Iris pigment epithelial cell (primary cell): ENCODE results near the gene SH3BP1.

Experiments
- DNase-seq: peaks from one replicate; pipeline ENCODE4 v3.0.0-alpha.2; 2011; ENCODE audit warnings: low read depth

The SH3BP1 gene

DNA sequence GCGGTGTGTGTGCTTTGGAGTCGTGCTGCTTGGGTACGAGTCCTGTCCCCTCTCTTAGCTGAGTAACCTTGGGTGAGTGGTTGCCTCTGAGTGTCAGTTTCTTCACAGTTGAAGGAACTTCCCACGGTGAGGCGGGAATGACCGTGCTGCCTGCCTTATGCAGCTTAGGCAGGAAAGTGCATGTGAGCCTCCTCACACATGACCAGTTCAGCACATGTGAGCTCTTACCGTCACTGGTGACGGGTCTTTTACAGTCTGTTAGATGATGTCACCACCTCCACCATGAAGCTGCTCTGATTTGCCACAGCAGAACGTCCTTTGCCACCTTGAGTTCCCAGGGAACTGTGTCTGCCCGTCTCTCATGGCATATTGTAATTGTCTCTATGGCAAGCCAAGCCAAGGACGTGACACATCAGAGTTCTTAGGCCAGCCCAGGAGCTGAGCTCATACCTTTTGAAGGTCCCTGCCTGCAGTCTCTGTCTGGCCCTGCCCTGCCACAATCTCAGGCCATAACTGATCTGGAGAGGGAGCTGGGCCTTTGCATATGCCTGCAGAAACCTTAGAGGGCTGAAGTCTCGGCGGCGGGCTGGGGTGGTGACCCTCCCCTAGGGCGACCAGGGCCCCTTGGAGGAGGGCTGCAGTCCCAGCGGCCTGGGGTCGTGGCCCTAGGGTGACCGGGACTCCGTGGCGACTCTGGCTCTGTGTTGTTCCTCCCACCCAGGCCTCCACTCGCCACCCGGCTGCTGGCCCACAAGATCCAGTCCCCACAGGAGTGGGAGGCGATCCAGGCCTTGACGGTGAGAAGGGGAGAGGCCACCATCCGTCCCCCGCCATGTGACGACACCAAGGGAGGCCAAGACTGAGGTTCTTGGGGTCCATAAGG, 23.0 kb upstream of the SH3BP1 start:
- no peak for DNase-seq

DNA sequence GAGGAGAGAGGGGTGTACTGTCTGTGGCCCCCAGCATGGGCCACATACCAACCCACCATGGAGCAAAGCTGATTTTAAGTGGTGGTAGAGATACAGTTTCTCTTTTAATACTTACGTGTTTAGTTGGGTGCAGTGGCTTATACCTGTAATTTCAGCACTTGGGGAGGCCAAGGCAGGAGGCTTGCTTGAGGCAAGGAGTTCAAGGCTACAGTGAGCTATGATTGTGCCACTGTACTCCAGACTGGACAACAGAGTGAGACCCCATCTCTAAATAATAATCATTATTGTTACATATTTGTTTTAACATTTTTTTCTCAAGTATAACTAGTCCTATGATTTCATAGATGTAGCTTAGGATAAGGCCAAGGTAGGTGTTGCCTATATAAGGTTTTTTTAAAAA, 22.0 kb upstream of the SH3BP1 start:
- DNase-seq = no peak

- no peak for DNase-seq
Observed at GRCh38 chr22:37618072-37618656, 21.3 kb upstream of the SH3BP1 start.

- no peak for DNase-seq
Observed at GRCh38 chr22:37618674-37619073, 20.8 kb upstream of the SH3BP1 start.

- no peak for DNase-seq
Observed at GRCh38 chr22:37619991-37620390, 19.5 kb upstream of the SH3BP1 start.

DNA sequence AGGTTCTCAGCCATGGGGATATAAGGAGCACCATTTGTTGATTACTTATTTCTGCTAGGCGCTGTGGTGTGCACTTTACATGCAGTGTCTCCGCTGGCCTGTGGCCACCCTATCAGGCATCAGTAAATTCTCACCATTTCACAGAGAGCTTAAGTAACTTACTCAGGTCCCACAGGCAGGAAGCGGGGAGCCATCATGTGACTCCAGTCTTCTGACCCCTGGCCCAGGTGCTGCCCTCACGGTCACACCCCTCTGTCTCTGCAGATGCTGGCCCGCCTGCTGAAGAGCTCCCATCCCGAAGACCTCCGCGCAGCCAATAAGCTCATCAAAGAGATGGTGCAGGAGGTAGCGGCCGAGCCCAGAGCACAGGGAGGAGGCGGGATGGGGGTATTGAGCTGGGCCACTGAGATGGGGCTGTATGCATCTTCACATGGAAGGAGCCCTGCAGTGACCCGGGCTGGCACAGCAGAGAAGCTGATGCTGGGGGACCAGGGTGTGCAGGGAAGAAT, 18.1 kb upstream of the SH3BP1 start:
- DNase-seq = no peak

- DNase-seq = no peak
Observed at GRCh38 chr22:37623075-37624016, 16.1 kb upstream of the SH3BP1 start.

DNA sequence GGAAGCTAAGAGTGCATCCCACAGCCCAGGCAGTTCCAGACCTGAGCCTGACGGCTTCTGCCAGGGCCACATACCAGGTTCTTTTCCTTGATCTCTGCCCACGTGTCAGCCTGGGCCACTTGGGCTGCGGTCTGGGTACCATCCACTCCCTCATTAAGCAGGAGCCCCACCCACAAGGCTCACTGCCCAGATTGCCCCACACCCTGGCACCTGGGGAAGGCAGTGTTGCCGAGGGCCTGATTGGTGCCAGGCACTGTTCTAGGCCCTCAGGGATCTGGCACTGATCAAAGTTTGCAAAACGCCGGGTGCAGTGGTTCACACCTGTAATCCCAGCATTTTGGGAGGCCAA, 15.5 kb upstream of the SH3BP1 start:
- no peak for DNase-seq

DNA sequence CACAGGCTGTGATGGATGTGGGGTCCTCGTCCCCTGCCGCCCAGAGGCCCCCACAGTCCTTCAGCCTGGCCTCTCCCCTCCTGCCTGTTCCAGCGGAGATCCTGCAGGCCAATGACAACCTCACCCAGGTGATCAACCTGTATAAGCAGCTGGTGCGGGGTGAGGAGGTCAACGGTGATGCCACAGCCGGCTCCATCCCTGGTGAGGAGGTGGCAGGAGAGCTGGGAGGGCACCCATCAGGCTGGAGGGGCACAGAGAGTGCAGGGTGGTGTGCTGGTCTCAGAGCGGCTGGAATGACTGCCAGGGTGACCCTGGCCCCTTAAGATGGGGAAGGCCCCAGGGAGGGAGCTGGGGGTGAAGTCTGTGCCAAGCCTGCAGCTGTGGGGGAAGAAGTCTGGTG, 14.6 kb upstream of the SH3BP1 start:
- DNase-seq = no peak

DNA sequence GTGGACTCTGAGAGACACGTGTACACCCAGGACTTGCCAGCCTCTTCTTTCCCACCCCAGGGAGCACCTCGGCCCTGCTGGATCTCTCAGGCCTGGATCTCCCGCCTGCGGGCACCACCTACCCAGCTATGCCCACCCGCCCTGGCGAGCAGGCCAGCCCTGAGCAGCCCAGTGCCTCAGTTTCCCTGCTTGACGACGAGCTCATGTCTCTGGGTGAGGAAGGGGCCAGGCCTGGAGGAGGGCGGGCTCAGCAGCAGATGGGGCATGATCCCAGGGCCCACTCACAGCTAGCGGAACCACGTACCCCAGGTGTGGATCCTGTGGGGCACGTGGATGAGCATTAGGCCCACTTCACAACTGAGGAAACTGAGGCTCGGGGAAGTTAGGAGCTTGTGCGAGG, 13.7 kb upstream of the SH3BP1 start:
- no peak for DNase-seq

DNA sequence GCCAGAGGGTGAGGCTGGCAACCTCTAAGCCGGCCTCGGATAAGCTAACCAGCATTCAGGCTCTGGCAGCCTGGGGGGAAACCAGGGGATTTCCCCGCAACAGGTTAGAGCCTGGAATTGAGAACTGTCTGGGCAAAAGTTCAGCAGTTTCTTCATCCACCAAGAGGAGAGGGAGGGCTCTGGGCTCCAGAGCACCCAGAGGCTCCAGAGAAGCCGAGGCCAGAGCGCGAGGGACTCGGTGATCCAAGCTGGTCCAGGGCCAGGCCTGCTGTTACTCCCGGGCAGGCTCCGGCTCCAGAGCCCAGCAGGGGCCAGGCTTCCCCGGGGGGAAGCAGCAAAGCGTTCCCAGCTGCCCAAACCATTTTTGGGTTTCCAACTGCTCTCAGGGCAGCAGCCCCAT, 13.3 kb upstream of the SH3BP1 start:
- peak; percentile 67 for DNase-seq

DNA sequence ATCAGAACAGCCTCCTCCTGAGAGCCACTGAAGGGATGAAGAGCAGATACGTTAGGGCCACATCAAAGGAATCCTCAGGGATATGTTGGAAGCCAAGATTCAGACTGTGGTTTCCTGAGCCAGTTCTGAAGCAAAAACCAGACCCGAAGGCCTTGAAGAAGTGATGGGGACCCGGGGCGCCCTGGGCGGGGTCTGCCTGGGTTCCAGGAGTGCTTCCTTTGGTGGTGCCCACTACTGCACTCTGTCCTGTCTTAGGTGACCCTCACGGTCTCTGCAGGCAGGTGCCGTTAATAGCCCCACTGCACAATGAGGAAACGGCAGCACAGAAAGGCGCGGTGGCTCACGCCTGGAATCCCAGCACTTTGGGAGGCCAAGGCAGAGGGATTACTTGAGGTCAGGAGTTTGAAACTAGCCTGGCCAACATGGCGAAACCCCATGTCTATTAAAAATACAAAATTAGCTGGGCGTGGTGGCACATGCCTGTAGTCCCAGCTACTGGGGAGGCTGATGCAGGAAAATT, 12.9 kb upstream of the SH3BP1 start:
- DNase-seq = no peak

GRCh38 chr22:37627121-37627520, 12.3 kb upstream of the SH3BP1 start:
- DNase-seq = no peak

DNA sequence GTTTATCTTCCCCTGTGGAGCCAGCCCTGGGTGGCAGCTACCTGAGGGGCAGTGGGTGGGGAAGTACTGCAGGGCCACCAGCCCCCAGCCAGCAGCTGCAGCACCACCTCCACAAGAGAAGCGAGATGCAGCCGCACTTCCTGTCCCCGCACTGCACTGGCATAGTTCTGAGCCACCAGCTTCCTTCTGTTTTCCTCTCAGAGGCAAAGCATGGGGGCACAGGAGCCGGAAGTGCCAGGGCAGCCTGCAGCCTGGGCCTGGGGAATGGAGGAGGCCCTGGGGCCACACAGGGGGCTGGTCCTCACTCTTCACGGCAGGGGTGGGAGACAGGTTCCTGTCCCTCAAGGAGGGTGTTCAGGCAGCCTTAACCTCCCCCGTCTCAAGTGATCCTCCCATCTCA, 11.9 kb upstream of the SH3BP1 start:
- DNase-seq = no peak

DNA sequence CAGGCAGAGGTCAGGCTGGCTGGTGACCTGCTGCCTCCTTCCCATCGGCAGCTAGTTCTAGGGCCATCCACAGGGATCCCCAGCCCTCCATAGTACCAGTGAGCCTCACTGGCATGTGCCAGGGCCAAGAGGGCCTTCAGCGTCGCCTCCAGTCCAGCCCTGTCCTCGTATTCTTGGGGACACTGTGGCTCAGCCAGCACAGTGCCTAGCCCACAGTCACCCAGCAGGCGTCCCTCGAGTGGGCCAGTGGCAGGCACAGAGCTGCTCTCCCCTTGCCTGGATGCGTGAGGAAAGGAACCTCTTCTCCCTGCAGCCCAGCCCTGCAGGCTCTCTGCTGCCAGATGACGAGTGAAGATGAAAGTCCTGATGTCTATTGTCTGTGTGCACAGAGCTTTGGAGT, 10.6 kb upstream of the SH3BP1 start:
- no peak for DNase-seq

- DNase-seq = no peak
Observed at GRCh38 chr22:37629928-37630327, 9.5 kb upstream of the SH3BP1 start.

- no peak for DNase-seq
Observed at GRCh38 chr22:37630839-37631435, 8.5 kb upstream of the SH3BP1 start.

- DNase-seq = no peak
Observed at GRCh38 chr22:37631448-37632173, 7.9 kb upstream of the SH3BP1 start.

DNA sequence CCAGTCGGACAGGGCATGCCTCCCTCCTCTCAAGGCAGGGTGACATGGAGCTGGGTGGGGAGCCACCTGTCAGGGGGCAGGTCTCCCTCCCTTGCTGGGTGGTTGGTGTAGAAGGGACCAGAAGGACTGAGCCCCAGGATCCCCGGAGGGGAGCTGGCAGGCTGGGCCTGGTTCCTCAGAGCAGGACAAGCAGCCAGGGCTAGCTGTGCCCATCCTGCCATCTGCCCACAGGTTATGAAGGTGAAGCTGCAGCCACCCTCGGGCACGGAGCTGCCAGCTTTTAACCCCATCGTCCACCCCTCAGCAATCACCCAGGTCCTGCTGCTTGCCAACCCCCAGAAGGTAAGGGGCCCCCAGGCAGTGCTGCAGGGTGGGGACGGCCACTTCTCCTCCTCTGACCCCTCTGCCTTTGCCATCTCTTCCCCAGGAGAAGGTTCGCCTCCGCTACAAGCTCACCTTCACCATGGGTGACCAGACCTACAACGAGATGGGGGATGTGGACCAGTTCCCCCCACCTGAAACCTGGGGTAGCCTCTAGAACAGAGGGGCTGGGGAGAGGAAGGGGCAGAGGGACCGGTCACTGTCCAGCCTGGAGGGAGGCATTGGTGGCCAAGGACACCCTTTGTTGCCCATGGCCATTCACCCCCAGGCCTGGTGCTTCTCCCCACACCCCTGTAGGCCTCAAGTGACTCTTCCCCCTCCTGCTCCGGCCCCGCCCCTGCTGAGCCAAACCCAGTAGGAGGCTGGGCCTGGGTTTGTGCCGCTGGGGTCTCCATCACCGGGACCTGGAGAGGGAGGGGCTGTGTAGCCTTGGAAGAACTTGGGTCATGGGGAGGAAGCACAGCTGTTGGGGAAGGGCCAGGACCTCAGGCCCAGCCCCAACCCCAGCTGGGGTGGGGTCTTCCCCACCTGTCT, 7.0 kb upstream of the SH3BP1 start:
- no peak for DNase-seq

DNA sequence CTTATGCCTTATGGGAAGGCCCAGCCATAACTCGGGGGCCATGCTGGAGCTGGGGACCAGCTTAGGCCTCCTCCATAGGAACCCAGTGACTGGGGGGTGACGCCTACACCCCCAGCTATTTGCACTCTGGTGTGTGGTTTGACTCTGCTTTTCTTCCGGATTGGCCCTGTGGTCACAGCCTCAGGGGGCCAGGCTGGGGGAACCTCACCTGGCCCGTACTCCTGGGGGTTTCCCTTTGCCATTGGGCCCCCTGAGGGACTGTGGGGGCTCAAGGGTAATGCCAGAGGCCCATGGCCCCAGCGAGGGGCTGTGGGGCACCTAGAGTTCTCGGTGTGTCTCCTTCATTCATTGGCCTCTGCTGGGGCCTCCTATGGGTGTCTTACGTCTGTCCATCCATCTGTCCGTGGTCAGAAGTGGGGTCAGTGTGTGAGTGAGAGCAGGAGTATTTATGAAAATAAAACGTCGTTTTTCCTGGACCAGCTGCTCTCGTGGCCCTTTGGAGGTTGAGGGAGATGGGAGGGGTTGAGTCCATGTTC, 6.3 kb upstream of the SH3BP1 start:
- DNase-seq = peak; percentile 52
